ENCODE data around the gene ZMYND10.

Gene ZMYND10

DNA sequence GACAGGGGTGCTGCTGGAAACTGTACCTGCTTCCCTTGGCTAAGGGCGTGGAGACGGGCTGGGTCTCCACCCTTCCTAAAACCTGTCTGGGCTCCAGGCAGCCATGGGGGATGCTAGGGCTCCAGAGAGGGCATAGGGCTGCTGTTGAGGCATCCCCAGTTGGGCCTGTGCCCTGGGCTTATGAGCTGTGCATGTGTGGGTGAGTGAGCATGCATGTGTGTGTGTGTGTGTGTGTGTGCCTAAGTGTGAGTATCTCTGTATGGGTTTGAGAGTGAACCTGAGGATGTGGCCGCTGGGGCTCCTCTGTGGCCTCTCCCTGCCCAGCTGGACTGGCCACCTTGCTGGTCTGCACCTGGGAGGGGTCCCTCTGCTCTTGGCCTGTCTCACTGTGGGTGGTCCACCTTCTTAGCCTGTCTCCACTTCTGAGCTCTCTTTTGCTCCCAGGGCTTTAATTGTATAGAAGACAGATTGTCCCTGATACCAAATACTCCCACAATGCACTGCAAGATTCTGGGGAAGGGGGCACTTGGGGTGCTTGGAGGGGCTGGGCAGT is 25.7 kb upstream of the ZMYND10 start:
- DNase-seq (ENCODE audit: low read depth in 2 of 2), result no peak

DNA sequence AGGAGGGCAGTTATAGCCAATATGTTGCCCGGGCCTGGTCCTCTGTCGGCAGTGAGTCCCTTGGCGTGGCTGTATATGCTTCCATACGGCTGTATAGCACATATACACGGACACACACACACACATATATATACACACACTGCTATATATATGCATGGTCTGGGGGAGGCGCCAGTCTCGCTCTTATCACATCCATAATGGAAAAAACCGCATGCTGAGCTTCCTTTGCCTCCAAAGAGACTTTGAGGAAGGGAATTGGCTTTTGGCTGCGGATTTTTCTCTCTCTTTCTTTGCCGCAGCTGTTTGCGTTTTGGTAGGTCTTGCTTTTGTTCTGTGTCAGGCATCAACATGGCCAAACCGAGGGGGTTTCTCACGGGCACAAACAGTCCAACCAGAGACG is 25.1 kb upstream of the ZMYND10 start:
- DNase-seq (ENCODE audit: low read depth in 2 of 2), result no peak

DNA sequence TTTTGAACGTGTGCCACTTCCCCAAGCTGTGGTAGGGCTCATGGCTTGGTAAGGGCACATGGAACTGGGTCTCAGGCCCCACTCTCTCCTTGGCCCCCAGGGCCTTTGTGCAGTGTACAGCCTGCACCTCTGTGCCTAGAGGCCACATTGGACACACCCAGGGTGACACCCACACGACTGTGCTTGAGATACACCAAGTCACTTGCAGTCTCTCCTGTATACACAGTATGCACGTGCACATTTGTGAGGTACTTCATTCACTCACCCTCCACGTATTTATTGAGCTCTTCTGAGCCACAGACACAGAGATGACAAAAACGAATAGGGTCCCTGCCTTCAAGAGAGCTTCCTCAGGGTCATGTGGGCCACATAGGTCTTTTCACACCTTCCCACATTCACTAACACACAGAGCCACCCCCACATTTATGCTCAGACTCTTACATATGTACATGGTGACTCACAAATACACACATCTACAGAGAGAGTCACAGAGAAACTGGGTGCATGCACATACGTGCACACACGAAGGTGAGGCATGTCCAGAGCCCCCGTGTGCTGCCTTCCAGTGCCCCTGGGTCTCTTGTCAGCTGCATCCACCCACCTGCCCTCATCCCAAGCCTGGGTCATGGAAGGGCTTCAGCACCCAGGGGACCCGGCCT is 23.6 kb upstream of the ZMYND10 start:
- DNase-seq (ENCODE audit: low read depth in 2 of 2), result no peak

DNA sequence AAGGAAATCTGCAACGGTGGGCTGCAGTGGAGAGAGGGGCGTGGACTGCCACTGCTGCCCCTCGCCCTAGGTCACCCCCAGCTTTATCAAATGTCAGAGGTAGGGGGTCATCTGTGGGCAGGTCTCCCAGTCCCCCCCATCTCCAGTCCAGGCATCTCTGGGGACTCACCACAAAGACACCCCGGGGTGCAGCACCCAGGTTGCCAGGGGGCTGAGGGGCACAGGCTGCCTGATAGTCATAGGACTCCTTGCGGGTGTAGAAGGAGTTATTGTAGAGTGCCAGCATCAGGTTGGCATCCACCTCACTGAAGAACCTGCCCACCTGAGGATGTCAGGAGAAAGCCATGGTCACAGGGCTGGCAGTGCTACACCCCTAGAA is 20.3 kb upstream of the ZMYND10 start:
- no peak for DNase-seq (ENCODE audit: low read depth in 2 of 2)

DNA sequence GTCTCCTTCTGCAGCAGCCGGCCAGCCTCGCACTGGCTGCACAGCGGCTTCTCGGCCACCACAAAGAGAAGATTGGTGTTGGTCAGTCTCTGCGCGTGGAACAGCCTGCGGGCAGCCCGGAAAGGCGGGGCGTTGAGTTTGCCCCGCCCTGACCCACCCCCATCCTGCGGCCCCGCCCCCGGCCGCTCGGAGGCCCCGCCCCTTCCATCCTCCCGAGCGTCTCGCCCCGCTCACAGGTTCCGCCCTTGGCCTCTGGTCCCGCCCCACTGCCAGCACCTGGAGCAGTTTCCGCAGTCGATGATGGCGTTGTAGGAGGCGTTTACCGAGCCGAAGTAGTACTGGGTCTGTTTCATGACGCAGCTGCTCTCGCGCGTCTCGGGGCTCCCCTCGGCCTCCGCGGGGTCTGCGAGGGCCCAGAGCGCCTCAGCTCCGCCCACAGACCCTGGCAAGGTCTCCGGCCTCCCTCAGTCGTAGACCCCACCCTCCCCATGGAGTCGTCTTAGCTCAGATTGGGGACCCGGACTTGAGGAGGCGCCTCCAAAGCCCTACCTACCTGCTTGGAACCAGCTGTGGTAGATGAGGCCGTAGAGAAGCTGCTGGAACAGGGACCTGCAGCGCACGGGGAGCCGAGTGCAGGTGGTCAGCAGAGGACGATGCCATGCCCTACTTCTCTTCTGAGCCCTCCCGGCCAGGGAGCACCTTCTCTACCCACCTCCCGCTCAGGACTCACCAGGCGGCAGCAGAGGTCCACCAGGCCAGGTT is 19.7 kb upstream of the ZMYND10 start:
- DNase-seq (ENCODE audit: low read depth in 2 of 2), result peak; percentile 90 to 93

DNA sequence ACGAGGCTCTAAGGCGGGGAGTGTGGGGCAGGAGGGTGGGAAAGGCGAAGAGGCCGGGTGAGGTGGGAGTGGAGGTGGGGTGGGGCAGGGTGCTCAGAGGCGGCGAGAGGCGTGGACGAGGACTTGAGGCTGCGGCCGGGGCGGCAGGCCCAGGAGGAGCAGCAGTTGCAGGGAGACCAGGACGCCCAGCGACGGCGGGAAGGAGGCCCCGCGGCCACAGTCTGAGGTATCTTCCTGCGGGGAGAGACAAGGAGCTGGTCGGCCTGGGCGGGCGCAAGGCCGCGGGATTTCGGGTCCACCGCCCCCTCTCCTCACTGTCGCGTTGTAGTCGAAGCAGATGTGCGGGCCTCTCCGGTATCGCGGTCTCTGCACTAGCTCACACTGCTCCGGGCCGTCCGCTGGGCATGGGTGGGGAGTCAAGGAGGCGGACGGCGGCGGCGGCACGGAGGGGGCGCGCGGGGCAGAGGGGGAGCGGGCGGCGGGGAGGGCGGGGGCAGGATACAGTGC is 19.1 kb upstream of the ZMYND10 start:
- no peak for DNase-seq (ENCODE audit: low read depth in 2 of 2)

DNA sequence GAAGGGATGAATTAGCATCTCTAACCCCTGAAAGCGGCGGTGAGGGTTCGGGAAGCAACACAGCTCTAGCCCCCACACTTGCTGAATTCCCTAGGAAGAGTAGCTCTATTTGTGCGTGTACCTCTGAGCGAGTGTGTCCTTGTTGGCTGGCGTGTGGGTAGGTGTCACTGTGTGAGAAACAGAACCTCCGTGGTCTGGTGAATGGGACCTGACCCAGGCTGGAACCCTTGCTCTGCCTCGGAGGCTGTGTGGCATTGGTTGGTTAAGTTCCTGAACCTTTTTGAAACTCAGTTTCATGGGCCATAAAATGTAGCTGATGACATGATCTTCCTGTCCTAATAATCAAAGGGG is 14.2 kb upstream of the ZMYND10 start:
- no peak for DNase-seq (ENCODE audit: low read depth in 2 of 2)

DNA sequence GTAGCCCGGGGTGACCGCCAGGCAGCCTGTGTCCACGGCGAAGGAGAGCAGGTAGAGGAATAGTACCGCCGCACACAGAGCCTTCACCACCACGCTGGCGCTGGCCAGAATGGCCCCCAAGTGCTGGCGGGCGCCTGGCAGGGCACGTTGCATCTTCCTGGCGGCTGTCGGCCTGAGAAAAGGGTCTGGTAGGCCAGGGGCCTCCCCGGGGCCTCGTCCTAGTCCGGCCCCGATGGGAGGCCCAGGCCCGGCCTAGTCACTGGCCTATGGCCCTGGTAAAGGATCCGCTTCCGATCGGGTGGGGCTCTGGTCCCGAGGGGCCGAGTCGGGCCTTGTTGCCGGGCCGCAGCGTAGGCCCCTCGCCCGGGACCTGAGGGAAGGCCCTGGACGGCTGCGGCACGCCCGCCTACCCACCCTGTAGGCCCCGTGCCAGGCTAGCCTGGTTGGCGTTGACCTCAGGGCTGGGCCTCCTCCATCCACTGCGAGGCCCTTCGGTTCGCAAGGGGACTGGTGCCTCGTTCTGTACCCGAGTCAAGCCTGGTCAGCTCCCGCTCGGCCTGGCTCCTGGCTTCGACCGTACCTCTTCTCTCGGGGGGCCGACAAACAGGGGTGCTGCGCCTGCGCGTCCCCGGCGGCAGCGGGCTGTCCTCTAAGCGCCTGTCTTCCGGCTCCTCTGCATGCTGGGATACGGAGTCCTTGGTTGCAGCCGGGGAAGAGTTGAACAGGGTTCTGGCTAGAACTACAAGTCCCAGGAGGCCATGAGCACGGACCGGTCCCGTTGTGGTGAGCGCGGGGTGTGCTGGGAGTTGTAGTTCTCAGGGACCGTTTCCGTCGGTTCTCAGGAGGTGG is 13.6 kb upstream of the ZMYND10 start, which contains the start of gene TMEM115:
Gene TMEM115, minus strand, starts transcription at position 611 of the 849 bp plus-strand sequence. Its CDS starts 458 bp downstream, at position 153.
- peak; percentile 83 to 91 for DNase-seq (ENCODE audit: low read depth in 2 of 2)

DNA sequence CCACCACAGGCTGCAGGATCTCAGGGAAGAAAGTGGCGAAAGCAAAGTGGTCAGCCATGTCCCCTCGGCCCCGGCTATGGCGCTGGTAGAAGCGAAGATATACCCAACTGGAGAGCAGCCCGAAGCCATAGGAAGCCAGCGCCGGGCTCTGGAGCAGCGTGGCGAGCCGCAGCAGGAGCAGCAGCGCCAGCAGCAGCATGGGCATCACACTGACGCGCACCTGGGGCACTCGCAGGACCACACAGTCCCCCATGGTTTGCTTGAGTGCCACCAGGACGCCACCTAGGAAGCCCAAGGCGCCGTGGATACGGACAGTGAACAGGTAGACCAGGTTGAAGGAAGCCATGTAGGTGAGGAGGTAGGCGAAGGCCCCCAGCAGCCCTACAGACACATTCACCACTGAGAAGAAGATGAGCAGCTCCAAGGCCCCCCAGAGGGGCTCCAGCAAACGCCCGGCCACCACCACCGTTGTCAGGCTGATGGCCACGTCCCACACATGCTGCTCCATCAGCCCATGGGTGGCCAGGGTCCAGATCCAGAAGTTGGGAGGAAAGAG is 12.9 kb upstream of the ZMYND10 start:
- DNase-seq (ENCODE audit: low read depth in 2 of 2), result no peak

DNA sequence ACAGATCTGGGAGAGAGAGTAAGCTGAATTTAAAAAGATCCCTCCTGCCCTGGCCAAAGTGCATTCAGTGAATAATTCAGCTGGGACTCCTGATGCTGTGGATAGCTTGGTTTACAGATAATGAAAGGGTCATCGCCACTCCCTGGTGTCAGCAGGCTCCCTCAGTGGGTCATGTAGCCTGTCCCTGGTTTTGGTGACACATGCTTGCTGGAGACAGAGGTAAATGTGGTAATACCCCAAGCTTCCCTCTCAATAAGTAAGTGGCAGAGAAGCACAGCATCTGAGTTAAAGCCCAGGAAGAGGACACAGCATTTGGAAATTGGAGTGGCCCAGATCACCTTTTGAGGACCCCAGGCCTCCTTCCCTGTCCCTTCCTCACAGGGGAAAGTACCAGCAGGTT is 11.9 kb upstream of the ZMYND10 start:
- no peak for DNase-seq (ENCODE audit: low read depth in 2 of 2)

DNA sequence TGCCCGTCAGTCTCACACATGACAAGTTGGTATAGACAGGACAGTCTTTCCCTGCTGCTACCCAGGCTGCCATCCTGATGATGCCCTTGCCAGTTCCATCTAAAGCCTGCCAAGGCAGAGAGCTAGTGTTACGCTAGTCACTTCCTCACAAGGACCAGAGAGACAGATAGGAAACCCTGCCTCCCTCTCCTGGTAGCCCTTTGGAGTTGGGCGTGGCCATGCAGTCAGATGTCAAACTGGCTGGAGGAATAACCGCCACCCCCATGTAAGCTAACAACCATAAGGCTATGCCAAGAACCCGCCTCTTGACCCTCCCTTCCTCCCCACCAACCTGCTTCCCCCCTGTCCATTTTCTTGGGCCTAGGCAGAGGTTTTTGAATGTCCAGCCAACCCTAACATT is 11.0 kb upstream of the ZMYND10 start:
- no peak for DNase-seq (ENCODE audit: low read depth in 2 of 2)

DNA sequence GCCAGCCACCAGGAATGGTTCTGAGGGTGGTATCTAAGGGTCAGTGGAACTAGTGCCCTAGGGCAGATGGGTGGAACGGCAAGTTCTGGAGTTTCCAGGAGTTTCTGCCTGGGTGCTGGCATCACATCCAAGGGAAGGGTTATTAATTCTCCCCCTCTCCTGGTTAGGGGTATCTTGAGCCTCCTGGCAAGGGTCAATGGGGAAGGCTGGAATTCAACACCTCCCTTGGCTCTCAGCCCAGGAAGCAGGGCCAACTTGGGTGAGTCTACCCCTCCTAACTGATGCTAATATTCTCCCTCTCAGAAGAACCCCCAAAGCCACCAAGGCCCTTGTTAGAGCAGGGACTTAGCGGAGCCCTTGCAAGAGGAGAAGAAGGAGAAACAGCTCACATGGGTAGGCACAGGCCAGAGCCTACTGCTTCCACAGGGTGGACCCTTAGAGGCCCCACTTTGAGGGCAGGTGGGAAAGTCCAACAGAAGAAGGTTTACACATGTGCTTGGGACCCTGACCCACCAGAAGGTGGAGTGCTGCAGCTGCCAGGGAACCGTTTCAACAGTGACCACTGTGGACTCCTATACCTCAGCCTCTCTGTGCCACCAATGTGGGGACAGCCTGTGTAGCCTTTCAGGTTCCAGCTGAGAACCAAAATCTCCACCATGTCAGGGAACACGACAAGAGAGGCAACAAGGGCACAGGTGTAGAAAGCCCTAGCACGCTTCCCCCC is 10.5 kb upstream of the ZMYND10 start:
- no peak for DNase-seq (ENCODE audit: low read depth in 2 of 2)

DNA sequence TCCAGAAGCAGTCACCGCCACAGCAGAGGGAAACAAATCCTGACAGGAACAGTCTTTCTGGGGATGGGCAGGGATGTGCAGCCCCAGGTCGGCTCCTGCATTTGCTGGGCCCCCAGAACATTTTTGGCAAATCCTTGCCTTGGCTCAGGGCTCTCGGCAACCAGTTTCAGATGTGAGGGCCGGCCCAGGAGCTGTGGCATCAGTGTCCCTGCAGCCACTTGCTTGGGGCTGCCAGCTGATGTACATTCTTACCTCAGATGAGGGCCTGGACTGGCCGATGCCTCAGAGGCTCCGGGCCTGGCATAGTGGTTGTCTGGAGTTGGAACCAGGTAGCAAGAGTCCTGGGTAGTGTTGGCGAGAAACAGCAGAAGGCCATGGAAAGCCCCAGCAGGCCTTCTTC is 9.3 kb upstream of the ZMYND10 start:
- no peak for DNase-seq (ENCODE audit: low read depth in 2 of 2)

DNA sequence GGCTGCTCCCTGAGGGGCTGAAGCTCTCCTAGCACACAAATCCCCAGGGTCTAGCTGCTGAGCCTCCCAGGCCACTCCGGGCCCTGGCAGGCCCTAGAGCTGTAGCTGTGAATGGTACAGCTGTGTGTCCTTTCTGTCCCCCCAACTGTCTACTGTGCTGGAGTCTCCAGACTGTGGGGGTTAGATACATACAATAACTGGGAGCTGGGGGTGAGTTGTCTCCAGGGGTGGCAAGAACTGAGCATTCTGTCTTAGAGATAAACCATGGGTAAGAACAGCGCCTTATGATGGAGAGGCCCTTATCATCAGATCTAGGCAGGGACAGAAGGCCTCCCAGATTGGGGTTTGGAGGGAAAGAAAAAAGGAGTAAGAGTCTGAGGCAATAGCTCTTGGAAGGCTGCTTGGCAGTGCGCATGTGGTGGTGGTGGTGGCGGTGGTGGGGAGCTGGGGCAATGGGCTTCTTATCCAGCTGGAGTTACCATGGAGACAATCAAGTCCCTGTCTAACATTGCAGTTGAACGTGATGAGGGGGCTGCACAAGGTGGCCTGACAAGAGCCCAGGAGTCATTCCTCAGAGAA is 8.7 kb upstream of the ZMYND10 start:
- DNase-seq (ENCODE audit: low read depth in 2 of 2), result no peak

DNA sequence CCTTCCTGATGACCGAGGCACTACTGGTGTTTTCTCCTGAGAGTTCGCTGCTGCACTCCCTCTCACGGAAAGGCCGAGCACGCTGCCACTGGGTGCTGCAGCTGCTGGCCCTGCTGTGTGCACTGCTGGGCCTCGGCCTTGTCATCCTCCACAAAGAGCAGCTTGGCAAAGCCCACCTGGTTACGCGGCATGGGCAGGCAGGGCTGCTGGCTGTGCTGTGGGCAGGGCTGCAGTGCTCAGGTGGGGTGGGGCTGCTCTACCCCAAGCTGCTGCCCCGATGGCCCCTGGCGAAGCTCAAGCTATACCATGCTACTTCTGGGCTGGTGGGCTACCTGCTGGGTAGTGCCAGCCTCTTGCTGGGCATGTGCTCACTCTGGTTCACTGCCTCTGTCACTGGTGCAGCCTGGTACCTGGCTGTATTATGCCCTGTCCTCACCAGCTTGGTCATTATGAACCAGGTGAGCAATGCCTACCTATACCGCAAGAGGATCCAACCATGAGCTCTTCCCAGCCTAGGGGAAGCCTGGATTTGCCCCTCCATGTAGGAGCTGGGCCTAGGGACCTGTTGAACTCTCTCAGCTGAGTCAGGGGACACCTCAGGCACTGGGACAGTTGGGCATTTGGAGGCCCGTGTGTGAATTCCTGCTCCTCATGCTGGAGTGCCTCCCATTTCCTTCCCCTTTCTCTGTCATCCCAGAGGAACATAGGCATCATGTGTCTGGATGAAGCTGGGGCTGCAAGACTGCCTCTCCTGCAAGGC is 7.9 kb upstream of the ZMYND10 start:
- no peak for DNase-seq (ENCODE audit: low read depth in 2 of 2)

DNA sequence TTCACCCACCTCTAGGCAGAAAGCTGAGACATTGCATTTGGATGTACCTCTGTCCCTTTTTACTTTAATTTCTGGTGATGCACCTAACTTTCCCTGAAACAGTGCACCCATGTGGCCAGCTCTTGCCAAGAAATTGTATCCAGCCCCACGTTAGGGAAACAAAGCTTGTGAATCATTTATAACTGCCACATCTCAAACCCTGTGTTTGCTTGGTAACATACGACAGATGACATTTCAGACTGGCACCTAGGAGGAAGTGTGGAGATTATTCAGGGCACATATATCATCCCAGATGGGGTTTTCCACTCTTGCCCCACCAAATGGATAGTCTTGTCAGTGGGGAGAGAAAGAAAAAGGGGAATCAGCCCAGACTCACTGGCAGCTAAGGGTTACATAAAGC is 7.2 kb upstream of the ZMYND10 start:
- DNase-seq (ENCODE audit: low read depth in 2 of 2), result no peak

DNA sequence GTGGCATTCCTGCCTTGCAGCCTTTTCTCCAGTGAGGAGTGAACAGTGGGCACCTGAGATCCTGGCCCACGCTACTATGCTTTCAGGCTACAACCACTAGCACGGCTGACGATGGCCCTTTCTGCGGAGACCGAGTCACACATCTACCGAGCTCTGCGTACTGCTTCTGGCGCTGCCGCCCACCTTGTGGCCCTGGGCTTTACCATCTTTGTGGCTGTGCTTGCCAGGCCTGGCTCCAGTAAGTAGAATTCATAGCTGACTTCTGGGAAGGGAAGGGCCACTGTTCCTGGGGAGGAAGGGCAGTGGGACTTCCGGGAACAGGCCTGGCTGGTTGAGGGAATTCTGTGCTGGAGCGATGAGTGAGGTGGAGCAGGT is 5.8 kb upstream of the ZMYND10 start:
- DNase-seq (ENCODE audit: low read depth in 2 of 2), result no peak

DNA sequence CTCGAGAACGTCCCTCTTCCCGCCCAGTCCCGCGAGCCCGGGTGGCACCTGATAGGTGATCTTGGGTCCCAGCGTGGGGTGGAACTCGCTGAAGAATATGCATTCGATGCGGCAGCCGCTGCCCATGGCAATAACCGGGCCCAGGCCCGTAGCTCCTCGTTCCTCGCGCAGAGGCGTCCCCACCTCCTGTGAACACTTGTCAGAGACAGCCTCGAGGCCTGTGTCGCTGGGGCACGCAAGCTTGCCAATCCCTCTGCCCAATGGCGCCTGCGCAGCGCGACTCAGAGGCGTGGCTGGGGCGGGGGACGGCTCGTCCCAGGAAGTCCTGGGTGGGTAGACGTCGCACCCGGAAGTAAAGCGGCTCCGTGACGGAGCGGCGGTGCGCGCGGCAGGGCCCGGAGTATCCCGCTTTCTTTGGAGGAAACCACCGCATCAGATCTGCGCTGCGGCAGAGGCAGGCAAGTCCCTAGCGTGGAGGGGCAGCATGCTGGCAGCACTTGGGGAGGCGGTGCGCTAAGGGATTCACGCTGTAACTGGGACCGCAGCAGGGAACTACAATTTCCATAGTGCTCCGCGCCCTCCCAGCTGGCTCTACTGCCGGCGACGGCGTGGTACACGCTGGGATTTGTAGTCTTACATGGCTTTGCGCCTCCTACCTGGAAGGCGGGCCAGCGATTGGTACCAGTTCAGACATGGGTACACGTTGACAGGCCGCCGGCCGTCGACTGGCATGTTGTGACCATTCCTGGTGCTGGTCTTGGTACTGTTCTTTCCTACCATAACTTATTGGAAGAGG is 5.2 kb upstream of the ZMYND10 start, which contains the start of the genes CYB561D2 and NPRL2:
Gene CYB561D2, plus strand, starts transcription at position 336 of the 796 bp plus-strand sequence. CDS start 572 bp downstream, outside the sequence.
Gene NPRL2, minus strand, starts transcription at position 249 of the 796 bp plus-strand sequence. Its CDS starts 123 bp downstream, at position 126.
- peak; percentile 96 to 98 for DNase-seq (ENCODE audit: low read depth in 2 of 2)

DNA sequence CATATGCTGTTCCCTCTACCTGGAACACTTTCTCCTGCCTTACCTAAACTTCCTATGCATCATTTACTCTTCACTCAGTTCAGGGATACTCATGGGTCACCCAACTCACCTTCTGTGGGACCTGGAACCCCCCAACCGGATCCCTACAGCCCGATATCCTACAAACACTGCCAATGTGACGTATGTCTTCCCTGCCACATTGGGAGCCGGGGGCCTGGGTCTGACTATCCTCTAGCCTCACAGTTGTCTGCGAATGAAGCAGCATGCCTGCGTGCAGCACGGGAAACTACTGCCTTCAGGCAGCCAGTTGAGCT is 4.6 kb upstream of the ZMYND10 start:
- DNase-seq (ENCODE audit: low read depth in 2 of 2), result no peak

Measured in stimulated activated CD4-positive, alpha-beta T cell treated with anti-CD3 and anti-CD28 coated beads, Interleukin-1b, Interleukin-23, amount 100 ng/mL, for 1 hour (primary cell).